22Rv1 (cell line): ENCODE results near the gene POFUT2.
"Not testable (repeated sequence)": the region's sequence is repeated elsewhere in the genome, so short reads cannot be mapped to it uniquely, and the experiment has no call there.

Source experiments
- H3K27ac ChIP-seq: fragments of 450-650 bp; 2 replicates; pipeline ENCODE4 v1.5.1; 2017
- ZFX ChIP-seq: fragments of 450-650 bp; IDR thresholded peaks from 2 replicates; pipeline ENCODE4 v1.6.1; 2017; ENCODE audit warnings: antibody characterized with exemption, borderline replicate concordance
- TF ChIP-seq, protein P1 (sequence below): fragments of 450-650 bp; IDR thresholded peaks from 2 replicates; pipeline ENCODE4 v1.5.1; 2017; ENCODE audit warnings: mild to moderate bottlenecking

Gene POFUT2

GRCh38 chr21:45313682-45314081 is 26.0 kb upstream of the POFUT2 start:
- no peak overlapping the region for H3K27ac ChIP-seq
- TF ChIP-seq, protein P1, sequence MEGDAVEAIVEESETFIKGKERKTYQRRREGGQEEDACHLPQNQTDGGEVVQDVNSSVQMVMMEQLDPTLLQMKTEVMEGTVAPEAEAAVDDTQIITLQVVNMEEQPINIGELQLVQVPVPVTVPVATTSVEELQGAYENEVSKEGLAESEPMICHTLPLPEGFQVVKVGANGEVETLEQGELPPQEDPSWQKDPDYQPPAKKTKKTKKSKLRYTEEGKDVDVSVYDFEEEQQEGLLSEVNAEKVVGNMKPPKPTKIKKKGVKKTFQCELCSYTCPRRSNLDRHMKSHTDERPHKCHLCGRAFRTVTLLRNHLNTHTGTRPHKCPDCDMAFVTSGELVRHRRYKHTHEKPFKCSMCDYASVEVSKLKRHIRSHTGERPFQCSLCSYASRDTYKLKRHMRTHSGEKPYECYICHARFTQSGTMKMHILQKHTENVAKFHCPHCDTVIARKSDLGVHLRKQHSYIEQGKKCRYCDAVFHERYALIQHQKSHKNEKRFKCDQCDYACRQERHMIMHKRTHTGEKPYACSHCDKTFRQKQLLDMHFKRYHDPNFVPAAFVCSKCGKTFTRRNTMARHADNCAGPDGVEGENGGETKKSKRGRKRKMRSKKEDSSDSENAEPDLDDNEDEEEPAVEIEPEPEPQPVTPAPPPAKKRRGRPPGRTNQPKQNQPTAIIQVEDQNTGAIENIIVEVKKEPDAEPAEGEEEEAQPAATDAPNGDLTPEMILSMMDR = no peak
- TF ChIP-seq ZFX = no peak

DNA sequence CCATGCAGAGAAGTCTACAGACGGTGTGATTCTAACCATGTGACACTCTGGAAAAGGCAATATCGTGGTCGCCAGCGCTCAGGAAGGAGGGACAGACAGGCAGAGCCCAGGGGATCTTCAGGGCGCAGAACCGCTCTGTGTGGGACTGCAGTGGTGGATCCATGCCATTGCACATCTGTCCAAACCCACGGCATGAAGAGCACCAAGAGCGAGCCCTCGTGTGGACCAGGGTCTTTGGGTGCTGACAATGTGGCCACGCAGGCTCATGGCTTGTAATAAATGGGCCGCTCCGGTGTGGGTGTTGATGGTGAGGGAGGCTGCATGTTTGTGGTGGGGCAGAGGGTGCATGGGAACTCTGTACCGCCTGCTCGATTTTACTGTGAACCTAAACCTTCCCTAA is 25.3 kb upstream of the POFUT2 start:
- no peak overlapping the region for H3K27ac ChIP-seq
- TF ChIP-seq, protein P1 = no peak
- no peak for TF ChIP-seq ZFX

GRCh38 chr21:45312296-45312695 is 24.6 kb upstream of the POFUT2 start:
- H3K27ac ChIP-seq = no peak overlapping the region
- TF ChIP-seq ZFX = no peak
- TF ChIP-seq, protein P1 = no peak

DNA sequence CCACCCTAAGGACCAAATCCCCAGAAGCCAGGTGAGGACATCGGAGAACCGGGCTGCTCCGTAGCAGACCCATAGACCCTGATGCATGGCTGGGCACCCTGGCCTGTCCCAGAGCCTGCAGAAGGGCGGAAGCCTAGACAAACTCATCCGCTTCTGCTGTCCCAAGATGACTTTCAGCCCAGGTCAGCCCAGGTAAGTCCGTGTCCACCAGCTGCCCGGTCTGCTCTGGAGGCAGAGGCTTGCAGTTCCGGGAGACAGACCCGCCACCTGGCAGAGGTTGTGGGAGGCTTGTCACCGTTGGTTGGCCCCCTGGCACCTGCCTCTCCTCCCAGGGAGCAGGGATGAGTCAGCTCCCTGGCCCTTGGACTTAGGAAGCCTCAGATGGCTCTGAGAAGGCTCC is 22.8 kb upstream of the POFUT2 start:
- TF ChIP-seq, protein P1 = no peak
- TF ChIP-seq ZFX = no peak

GRCh38 chr21:45309987-45310381 is 22.3 kb upstream of the POFUT2 start:
- H3K27ac ChIP-seq = no peak overlapping the region
- TF ChIP-seq ZFX = no peak
- TF ChIP-seq, protein P1 = no peak

More for the DNA sequence above, 22.8 kb upstream of the POFUT2 start:
- no peak overlapping the region for H3K27ac ChIP-seq

GRCh38 chr21:45309069-45309986 is 21.6 kb upstream of the POFUT2 start:
- TF ChIP-seq, protein P1 = peak; percentile 91
- TF ChIP-seq ZFX = no peak
- no peak overlapping the region for H3K27ac ChIP-seq

- no peak overlapping the region for H3K27ac ChIP-seq
- no peak for TF ChIP-seq ZFX
Observed at GRCh38 chr21:45308194-45309068, 20.7 kb upstream of the POFUT2 start.

DNA sequence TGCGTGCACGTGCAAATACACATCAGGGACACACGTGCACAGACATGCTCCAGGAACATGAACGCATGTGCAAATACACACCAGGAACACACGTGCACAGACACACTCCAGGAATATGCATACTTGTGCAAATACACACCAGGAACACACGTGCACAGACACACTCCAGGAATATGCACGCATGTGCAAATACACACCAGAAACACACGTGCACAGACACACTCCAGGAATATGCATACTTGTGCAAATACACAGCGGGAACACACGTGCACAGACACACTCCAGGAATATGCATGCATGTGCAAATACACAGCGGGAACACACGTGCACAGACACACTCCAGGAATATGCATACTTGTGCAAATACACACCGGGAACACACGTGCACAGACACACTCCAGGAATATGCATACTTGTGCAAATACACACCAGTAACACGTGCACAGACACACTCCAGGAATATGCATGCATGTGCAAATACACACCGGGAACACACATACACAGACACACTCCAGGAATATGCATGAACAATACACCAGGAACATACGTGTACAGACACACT is 20.0 kb upstream of the POFUT2 start:
- not testable (repeated sequence) for H3K27ac ChIP-seq
